ENCODE results near the gene NKAIN1.

GRCh38 chr1:31155216-31155806 lies 84.4 kb downstream of the NKAIN1 start:
- peak in 3 of 4 experiments; percentile 27 to 51 (median 47) for TF ChIP-seq CTCF (IDR thresholded peaks at IDR 0.05)
- no peak for TF ChIP-seq POLR2AphosphoS5 (IDR thresholded peaks at IDR 0.05)

Measured in prostate gland (tissue), 2 donors.